Mesendoderm (in vitro differentiated cells): Measurements from ENCODE around the gene ZNF225. TPM values are rescaled to one million over a fixed set of nuclear protein-coding genes. Genes with fewer than 3 reads are reported as not detected.

ENCODE experiments used
- DNase-seq: peaks from one replicate; pipeline ENCODE4 v3.0.0; 2013
- H2AK5ac ChIP-seq: 2 replicates; pipeline ENCODE4 v1.6.1; 2013; ENCODE audit warnings: low read length, inconsistent platforms
- H2BK120ac ChIP-seq: 2 replicates; pipeline ENCODE4 v1.6.1; 2013; ENCODE audit warnings: low read depth, mild to moderate bottlenecking, low read length, moderate library complexity, mixed read lengths
- H2BK15ac ChIP-seq: replicated peaks from 2 replicates; pipeline ENCODE4 v1.6.1; 2013; ENCODE audit warnings: low read depth, mild to moderate bottlenecking, moderate library complexity
- H2BK5ac ChIP-seq: 2 replicates; pipeline ENCODE4 v1.6.1; 2013; ENCODE audit warnings: low read length, inconsistent platforms
- H3K18ac ChIP-seq: 2 replicates; pipeline ENCODE4 v1.6.1; 2013; ENCODE audit warnings: mild to moderate bottlenecking, low read length, mixed read lengths
- H3K23ac ChIP-seq: one replicate; pipeline ENCODE4 v1.6.1; 2013; ENCODE audit warnings: low read length
- H3K27ac ChIP-seq: 2 replicates; pipeline ENCODE4 v1.5.1; 2013; ENCODE audit warnings: low read depth, mild to moderate bottlenecking, inconsistent platforms, low read length, moderate library complexity
- H3K27me3 ChIP-seq: 2 replicates; pipeline ENCODE4 v1.6.1; 2013; ENCODE audit warnings: low read length, control low read depth, mild to moderate bottlenecking, inconsistent platforms; ENCODE audit not compliant: insufficient read depth, poor library complexity
- H3K36me3 ChIP-seq: 2 replicates; pipeline ENCODE4 v1.6.1; 2013; ENCODE audit warnings: low read length, inconsistent platforms; ENCODE audit not compliant: control insufficient read depth, insufficient read depth
- H3K4ac ChIP-seq: one replicate; pipeline ENCODE4 v1.6.1; 2013; ENCODE audit warnings: low read depth, mild to moderate bottlenecking, low read length, moderate library complexity
- H3K4me1 ChIP-seq: 2 replicates; pipeline ENCODE4 v1.6.1; 2013; ENCODE audit warnings: low read depth, low read length, inconsistent platforms; ENCODE audit not compliant: control insufficient read depth
- H3K4me2 ChIP-seq: 2 replicates; pipeline ENCODE4 v1.6.1; 2013; ENCODE audit warnings: low read length
- H3K4me3 ChIP-seq: 2 replicates; pipeline ENCODE4 v1.5.1; 2013; ENCODE audit warnings: mild to moderate bottlenecking, low read length
- H3K56ac ChIP-seq: one replicate; pipeline ENCODE4 v1.6.1; 2013; ENCODE audit warnings: low read length
- H3K79me1 ChIP-seq: 2 replicates; pipeline ENCODE4 v1.6.1; 2013; ENCODE audit warnings: low read length, inconsistent platforms
- H3K79me2 ChIP-seq: 2 replicates; pipeline ENCODE4 v1.6.1; 2013; ENCODE audit warnings: mild to moderate bottlenecking, low read length; ENCODE audit not compliant: control insufficient read depth, insufficient read depth
- H3K9ac ChIP-seq: 2 replicates; pipeline ENCODE4 v1.6.1; 2013; ENCODE audit warnings: low read length, inconsistent platforms
- H4K5ac ChIP-seq: one replicate; pipeline ENCODE4 v1.6.1; 2013; ENCODE audit warnings: low read length
- H4K8ac ChIP-seq: one replicate; pipeline ENCODE4 v1.6.1; 2013; ENCODE audit warnings: low read depth, mild to moderate bottlenecking, control low read depth, low read length, moderate library complexity
- WGBS: extraction: QIAGEN DNeasy Blood & Tissue Kit; methylation state at CpG from one replicate; pipeline ENCODE4 v1.1.7; 2013; ENCODE audit warnings: low lambda C conversion rate, missing lambda C conversion rate; ENCODE audit not compliant: insufficient coverage; ENCODE audit errors: extremely low coverage; 5-methylcytosine and 5-hydroxymethylcytosine counted together
- small RNA-seq: library from polyadenylated mRNA; stranded (forward); fragments of <200 nt; extraction: miRNeasy Mini kit (QIAGEN cat#:217004); gene quantifications from one replicate; pipeline ENCODE3, GENCODE V24; 2013; ENCODE audit not compliant: insufficient read depth

ZNF225 gene

DNA sequence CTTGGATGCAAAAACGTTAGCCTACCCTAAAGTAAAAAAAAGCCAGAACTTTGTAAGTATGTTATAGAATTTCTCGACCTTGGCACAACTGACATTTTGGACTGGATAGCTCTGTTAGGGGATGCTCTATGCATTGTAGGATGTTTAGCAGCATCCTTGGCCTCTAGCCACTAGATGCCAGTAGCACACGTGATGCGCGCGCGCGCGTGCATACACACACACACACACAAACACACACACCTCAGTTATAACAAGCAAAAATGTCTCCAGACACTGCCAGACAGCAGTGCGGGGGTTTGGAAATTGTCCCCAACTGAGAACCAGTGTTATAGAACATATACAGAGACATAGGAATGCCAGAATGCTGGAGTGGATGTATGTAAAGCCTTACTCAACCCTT, 68.9 kb downstream of the ZNF225 start:
- Histone ChIP-seq H2BK15ac (no peak overlapping the region), H2AK5ac (no peak overlapping the region), H3K4ac (no peak overlapping the region), H2BK5ac (no peak overlapping the region), H3K4me1 (no peaks in the 10 kb centered on the region), H3K56ac (no peak overlapping the region), H3K36me3 (peaks cover 2% of the 10 kb centered on the region), H3K79me2 (no peaks in the 10 kb centered on the region), H3K18ac (no peak overlapping the region), H2BK120ac (no peak overlapping the region), H3K4me2 (no peak overlapping the region), H3K27ac (no peak overlapping the region), H3K9ac (no peak overlapping the region), H3K4me3 (no peak overlapping the region), H3K27me3 (no peaks in the 10 kb centered on the region), H4K8ac (no peak overlapping the region), H3K23ac (no peak overlapping the region), H3K79me1 (no peaks in the 10 kb centered on the region), H4K5ac (no peak overlapping the region)
- DNase-seq, result no peak
- no CpG with 5 or more reads among the region's 10 CpGs for WGBS

Small RNAs within 50 kb of the gene (small RNA-seq; reads per million reads assigned to genes)
- gene RNU6-902P, result not detected
